Astrocyte (in vitro differentiated cells and primary cell): ENCODE data around the gene PRRX1. TPM values are rescaled to one million over a fixed set of nuclear protein-coding genes. Genes with fewer than 3 reads are reported as not detected.

Experiments used
- DNase-seq: peaks from one replicate; pipeline ENCODE4 v3.0.0-alpha.2; 2010; ENCODE audit warnings: low read depth
- FAIRE-seq: peaks from 2 replicates; lab custom pipeline; 2011; peaks lifted over from hg19 to GRCh38; lab: Jason Lieb, UNC
- H2AFZ ChIP-seq: 2 replicates; pipeline ENCODE4 v1.6.0; 2012; ENCODE audit warnings: low read depth, low read length, inconsistent platforms
- H3K27ac ChIP-seq: 2 replicates; pipeline ENCODE4 v1.5.1; 2011; ENCODE audit warnings: low read depth, low read length, inconsistent platforms
- H3K27me3 ChIP-seq: 2 replicates; pipeline ENCODE4 v1.6.0; 2011; ENCODE audit warnings: low read length, inconsistent platforms; ENCODE audit not compliant: insufficient read depth
- H3K36me3 ChIP-seq: 2 replicates; pipeline ENCODE4 v1.5.1; 2011; ENCODE audit warnings: low read length, inconsistent platforms; ENCODE audit not compliant: insufficient read depth
- H3K4me1 ChIP-seq: 2 replicates; pipeline ENCODE4 v1.5.1; 2011; ENCODE audit warnings: low read length, inconsistent platforms; ENCODE audit not compliant: insufficient read depth
- H3K4me2 ChIP-seq: 2 replicates; pipeline ENCODE4 v1.6.0; 2012; ENCODE audit warnings: low read length, inconsistent platforms
- H3K4me3 ChIP-seq: 2 replicates; pipeline ENCODE4 v1.5.1; 2011; ENCODE audit warnings: low read depth, mild to moderate bottlenecking, low read length, inconsistent platforms; ENCODE audit not compliant: insufficient read depth
- H3K79me2 ChIP-seq: 2 replicates; pipeline ENCODE4 v1.6.0; 2012; ENCODE audit warnings: mild to moderate bottlenecking, low read length, inconsistent platforms; ENCODE audit not compliant: insufficient read depth
- H3K9ac ChIP-seq: 2 replicates; pipeline ENCODE4 v1.6.0; 2012; ENCODE audit warnings: mild to moderate bottlenecking, low read length, inconsistent platforms
- H3K9me3 ChIP-seq: 2 replicates; pipeline ENCODE4 v1.5.1; 2012; ENCODE audit warnings: low read depth, mild to moderate bottlenecking, low read length, inconsistent platforms; ENCODE audit not compliant: insufficient read depth
- H4K20me1 ChIP-seq: 2 replicates; pipeline ENCODE4 v1.6.0; 2012; ENCODE audit warnings: low read length, inconsistent platforms; ENCODE audit not compliant: insufficient read depth
- H3K27ac Mint-ChIP-seq: one replicate; pipeline ENCODE4 v1.8.0; 2021; ENCODE audit warnings: mild to moderate bottlenecking, mixed read lengths; ENCODE audit not compliant: unreplicated experiment
- H3K27me3 Mint-ChIP-seq: one replicate; pipeline ENCODE4 v1.8.0; 2021; ENCODE audit warnings: low read depth, mixed read lengths; ENCODE audit not compliant: unreplicated experiment
- H3K36me3 Mint-ChIP-seq: one replicate; pipeline ENCODE4 v1.8.0; 2021; ENCODE audit warnings: low read depth, mixed read lengths; ENCODE audit not compliant: unreplicated experiment
- H3K4me1 Mint-ChIP-seq: one replicate; pipeline ENCODE4 v1.8.0; 2021; ENCODE audit warnings: low read depth, mixed read lengths; ENCODE audit not compliant: unreplicated experiment
- H3K4me3 Mint-ChIP-seq: one replicate; pipeline ENCODE4 v1.8.0; 2021; ENCODE audit warnings: mild to moderate bottlenecking, moderate library complexity, mixed read lengths; ENCODE audit not compliant: unreplicated experiment
- H3K9me3 Mint-ChIP-seq: one replicate; pipeline ENCODE4 v1.8.0; 2021; ENCODE audit warnings: mild to moderate bottlenecking, mixed read lengths; ENCODE audit not compliant: unreplicated experiment
- CTCF ChIP-seq: IDR thresholded peaks from 2 replicates; pipeline ENCODE4 v1.5.1; 2011; ENCODE audit warnings: low read depth, mild to moderate bottlenecking, inconsistent platforms, low read length, moderate library complexity; ENCODE audit not compliant: insufficient read depth
- EZH2 ChIP-seq: IDR thresholded peaks from 2 replicates; pipeline ENCODE4 v1.6.1; 2012; ENCODE audit warnings: mild to moderate bottlenecking, low read length, inconsistent platforms; ENCODE audit not compliant: insufficient read depth
- total RNA-seq: library from RNA; stranded (reverse); gene quantifications from 2 replicates; pipeline ENCODE4 v1.2.1, GENCODE V29; 2021

PRRX1 gene
- total RNA-seq, 1 donor from 2014 or later: 1.3 TPM

GRCh38 chr1:170662561-170663403 is 1.1 kb upstream of the PRRX1 start:
- Histone ChIP-seq H3K4me2 (peak overlapping the region; percentile 90), H3K27ac (peak overlapping the region; percentile 94), H2AFZ (peak overlapping the region; percentile 76), H3K27me3 (no peaks in the 10 kb centered on the region), H3K36me3 (no peaks in the 10 kb centered on the region), H3K4me3 (peak overlapping the region; percentile 91), H3K9ac (peak overlapping the region; percentile 98), H3K79me2 (peaks cover 49% of the 10 kb centered on the region), H3K9me3 (no peaks in the 10 kb centered on the region), H3K4me1 (peaks cover 32% of the 10 kb centered on the region), H4K20me1 (no peaks in the 10 kb centered on the region)
- Mint-ChIP-seq H3K4me3 (peak overlapping the region; percentile 66), H3K27ac (no peak overlapping the region), H3K4me1 (peaks cover 6% of the 10 kb centered on the region), H3K36me3 (no peaks in the 10 kb centered on the region), H3K27me3 (peaks cover 92% of the 10 kb centered on the region), H3K9me3 (peaks cover 15% of the 10 kb centered on the region)
- no peak for DNase-seq
- peak; percentile 32 for FAIRE-seq
- TF ChIP-seq EZH2 (no peak), CTCF (no peak)

- Histone ChIP-seq H3K9ac (peak overlapping the region; percentile 98), H2AFZ (peak overlapping the region; percentile 8), H4K20me1 (no peaks in the 10 kb centered on the region), H3K9me3 (no peaks in the 10 kb centered on the region), H3K4me2 (peak overlapping the region; percentile 90), H3K27ac (peak overlapping the region; percentile 94), H3K79me2 (peaks cover 57% of the 10 kb centered on the region), H3K4me3 (peak overlapping the region; percentile 91), H3K4me1 (peaks cover 34% of the 10 kb centered on the region), H3K27me3 (no peaks in the 10 kb centered on the region), H3K36me3 (no peaks in the 10 kb centered on the region)
- H3K4me3 Mint-ChIP-seq: peak overlapping the region; percentile 84
- DNase-seq (no peak), FAIRE-seq (no peak)
- H3K27me3 Mint-ChIP-seq: peaks cover 96% of the 10 kb centered on the region
- peaks cover 10% of the 10 kb centered on the region for H3K4me1 Mint-ChIP-seq
- H3K9me3 Mint-ChIP-seq: peaks cover 20% of the 10 kb centered on the region
- H3K36me3 Mint-ChIP-seq: no peaks in the 10 kb centered on the region
- no peak overlapping the region for H3K27ac Mint-ChIP-seq
- TF ChIP-seq EZH2 (no peak), CTCF (no peak)
These were observed 383 bp upstream of the PRRX1 start for GRCh38 chr1:170663404-170664092.
